Epidermal melanocyte (primary cell): Measurements from ENCODE around the gene DPF3.
"Not testable (repeated sequence)": the region's sequence is repeated elsewhere in the genome, so short reads cannot be mapped to it uniquely, and the experiment has no call there.

Experiments used
- DNase-seq: peaks from one replicate; pipeline ENCODE4 v3.0.0; 2011; ENCODE audit warnings: low spot score; ENCODE audit not compliant: insufficient read length

DPF3 gene

DNA sequence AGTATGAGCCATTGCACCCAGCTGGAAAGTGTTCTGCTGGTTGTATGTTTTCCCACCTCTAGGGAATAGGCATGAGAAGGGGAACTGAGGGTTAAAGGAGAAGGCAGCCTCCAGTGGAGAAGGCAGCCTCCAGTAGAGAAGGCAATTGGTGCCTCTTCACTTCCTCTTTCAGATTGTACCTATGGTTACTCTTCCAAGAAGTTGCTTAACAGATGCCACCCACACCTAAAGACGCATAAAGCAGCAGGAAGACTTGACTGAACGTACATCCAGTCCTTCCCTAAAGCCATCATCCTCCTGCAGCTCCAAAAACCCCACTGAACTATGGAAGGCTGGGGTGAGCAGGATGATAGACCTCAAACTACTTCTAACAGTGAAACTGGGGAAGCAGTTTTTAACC lies 13.1 kb downstream of the DPF3 start:
- no peak for DNase-seq

DNA sequence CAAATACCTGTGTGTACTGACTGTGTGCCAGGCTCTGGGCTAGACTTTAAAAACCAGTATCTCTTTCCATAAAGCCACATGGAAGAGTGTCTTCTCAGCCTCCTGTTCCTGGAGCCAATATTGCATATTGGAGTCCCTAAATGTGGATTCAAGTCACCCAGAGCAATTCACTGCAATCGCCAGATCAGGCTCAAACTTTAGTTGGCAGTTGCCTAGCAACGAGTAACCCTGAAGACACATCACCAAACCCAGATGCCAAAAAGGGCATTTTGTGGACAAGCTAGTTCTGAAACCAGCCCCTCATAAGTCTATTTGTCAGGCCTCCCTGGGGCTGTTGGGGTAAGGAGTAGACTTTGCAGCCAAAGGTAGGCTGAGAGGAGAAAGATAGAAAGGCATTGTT lies 13.7 kb downstream of the DPF3 start:
- no peak for DNase-seq

DNA sequence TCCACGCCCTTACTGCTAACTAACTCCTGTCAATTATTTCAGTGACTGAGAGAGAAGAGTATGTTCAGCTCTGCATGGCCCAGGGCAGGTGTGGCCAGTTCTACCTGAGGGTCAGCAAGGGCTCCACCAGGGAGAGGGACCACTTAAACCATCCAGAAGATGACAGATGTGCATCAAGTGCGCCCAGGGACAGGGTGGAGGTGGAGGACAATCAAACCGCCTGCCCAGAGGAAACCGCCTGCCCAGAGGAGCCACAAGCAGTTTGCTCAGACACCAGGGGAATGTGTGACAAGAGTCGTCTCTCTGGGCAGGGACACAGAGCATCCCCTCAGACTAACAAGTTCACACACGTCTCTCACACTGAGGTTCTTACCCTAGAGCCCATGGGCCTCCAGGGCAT lies 14.5 kb downstream of the DPF3 start:
- DNase-seq, result no peak

DNA sequence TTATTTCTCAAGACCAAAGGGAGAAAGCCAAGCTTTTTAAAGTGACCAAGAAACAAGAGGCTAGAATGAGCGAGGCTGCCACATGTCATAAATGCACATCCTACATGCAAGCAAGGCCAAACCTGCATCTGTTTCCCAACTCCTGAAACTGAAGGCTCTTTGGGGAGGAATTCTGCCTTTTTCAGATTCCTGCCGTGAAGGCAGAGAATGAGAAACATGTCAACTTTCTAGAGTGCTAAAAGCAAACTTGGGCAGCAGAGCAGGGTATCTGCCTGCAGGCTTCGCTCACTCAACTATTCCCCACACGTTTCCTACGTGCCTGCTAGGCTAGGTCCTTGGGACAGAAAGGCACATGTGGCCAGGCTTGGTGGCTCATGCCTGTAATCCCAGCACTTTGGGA lies 15.2 kb downstream of the DPF3 start:
- no peak for DNase-seq

DNA sequence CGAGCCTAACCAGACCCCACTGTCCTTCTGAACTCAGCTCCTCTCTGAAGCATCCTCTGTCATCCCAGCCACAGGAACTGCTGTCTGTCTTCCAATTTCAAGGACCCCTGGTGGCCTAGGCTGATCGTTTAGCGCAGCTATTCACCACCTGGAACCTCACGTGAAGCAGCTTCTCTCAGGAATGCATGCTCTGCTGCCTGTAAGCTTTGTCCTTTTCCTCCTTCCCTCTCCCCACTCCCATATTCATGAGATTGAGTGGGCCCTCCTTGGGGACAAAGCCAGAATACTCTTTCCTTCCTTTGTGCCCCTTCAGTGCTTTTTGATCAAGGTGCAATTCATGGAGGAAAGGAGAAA lies 17.2 kb downstream of the DPF3 start:
- no peak for DNase-seq

DNA sequence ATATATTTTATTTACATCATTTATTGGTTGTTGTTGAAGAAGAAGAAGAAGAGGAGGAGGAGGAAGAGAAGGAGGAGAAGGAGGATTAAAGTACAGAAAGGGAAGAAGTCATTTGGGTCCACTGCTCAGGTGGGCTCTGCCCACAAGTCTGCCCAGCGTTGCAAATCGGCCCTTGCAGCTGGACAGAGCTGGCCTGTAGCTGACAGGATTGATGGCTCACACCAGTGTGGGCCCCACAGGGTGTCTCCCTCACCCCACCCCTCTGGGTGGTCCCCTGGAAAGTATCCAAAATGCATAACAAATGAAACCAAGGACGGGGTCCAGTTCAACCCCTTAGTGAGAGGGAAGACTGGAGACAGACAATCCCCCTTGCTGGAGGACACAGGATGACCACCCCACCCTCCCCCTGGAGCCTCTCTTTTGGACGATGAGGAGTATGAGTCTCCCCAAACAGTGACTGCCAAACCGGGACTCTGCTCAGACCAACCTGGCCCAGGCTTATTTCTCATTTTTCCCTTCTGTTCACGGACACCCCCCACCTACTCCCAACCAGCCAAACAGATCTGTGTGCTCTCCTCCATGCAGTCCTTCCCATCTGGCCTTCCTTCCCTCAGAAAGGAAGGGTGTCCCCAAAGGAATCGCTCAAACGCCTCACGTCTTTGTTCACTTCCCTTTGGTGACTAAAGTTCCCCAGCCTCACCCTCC lies 17.7 kb downstream of the DPF3 start:
- DNase-seq, result no peak

DNA sequence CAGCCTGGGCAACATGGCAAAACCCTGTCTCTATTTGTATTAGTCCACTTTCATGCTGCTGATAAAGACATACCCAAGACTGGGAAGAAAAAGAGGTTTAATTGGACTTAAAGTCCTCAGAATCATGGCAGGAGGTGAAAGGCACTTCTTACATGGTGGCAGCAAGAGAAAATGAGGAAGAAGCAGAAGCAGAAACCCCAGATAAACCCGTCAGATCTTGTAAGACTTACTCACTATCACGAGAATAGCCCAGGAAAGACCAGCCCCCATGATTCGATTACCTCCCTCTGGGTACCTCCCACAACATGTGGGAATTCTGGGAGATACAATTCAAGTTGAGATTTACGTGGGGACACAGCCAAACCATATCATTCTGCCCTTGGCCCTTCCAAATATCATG lies 23.0 kb downstream of the DPF3 start:
- DNase-seq, result not testable (repeated sequence)

DNA sequence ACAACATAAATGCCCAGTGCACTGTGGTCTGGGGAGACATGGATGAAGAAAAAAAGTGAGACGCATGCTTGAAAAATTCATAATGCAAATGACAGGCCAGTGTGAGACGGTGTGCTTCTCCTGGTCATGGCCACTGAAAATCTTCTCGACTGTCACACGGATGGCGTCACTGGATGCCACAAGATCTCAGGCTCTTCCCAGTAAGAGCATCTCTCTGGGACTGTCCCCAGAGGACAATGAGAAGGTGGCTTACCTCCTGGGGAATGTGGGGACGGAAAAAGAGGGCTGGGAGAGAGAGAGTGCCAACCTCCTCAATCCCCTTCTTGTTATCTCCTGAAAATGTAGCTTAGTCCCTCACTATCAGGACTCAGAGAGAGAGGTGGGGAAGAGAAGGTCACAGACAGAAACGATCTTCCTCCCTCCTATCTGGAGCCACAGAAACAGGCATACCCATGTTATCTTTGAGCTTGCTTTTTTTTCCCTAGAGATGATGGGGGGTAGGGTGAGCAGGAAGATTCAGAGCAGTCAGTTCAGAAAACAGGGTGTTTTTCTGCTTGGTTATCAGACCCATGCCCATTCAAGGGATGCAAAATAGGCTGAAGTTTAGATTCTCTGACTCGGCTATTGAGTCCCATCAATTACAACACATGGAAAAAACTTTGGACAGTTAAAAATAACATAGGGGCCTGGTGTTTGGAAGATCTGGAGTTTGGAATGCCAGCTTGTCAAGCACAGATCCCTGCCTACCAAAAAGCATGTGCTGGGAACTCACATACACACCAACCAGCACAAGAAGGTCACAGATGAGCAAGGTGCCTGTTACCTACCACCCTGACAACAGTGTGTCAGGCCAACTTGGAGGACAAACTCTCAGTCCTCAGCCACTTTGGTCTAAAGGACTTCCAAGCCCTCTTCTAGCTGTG lies 24.2 kb downstream of the DPF3 start:
- DNase-seq, result no peak

DNA sequence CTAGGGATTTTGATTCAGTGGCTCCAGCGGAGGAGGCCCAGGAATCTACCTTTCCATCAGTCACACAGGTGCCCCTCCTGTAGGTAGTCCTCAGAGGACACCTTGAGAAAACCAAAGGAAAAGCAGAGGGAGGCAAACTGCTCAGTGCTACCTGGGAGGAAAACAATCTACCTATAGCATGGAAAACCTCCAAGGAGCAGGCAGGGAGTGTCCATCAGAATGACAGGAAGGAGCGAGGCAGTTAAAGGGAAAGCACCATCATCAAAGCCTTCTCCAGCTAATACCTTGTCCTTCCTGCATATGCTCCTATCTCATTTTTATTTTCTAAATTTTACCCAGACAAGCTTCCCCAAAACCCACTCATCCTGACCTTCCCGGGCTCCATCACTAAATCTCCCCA lies 25.4 kb downstream of the DPF3 start:
- no peak for DNase-seq

DNA sequence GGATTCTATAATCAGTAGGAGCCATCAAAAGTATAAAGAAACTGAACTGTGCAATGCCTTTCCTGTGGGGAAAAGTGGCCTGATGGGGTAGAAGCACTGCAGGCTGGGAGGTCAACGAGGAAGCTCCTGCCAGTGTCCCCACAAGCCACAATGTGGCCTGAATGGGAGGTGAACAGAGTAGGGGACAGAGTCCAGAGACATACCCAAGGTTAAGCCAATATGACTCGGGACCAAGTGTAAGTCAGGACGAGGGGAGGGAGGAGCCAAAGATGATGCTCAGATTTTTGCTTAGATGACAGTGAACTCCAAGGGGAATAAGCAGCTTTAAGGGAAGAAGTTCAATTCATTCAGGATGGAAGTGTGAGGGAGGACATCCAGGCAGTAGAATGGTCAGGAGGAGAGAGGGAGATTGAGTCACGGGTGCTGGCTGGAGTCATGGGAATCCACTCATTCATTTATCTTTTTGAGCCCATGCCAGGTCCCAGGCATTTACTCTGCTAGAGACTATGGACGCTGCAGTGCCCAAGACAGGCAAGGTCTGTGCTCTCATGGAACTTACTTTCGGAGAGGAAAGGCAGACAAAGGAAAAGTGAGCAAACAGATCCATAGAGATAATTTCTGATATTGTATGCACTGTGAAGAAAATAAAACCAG lies 29.1 kb downstream of the DPF3 start:
- no peak for DNase-seq

DNA sequence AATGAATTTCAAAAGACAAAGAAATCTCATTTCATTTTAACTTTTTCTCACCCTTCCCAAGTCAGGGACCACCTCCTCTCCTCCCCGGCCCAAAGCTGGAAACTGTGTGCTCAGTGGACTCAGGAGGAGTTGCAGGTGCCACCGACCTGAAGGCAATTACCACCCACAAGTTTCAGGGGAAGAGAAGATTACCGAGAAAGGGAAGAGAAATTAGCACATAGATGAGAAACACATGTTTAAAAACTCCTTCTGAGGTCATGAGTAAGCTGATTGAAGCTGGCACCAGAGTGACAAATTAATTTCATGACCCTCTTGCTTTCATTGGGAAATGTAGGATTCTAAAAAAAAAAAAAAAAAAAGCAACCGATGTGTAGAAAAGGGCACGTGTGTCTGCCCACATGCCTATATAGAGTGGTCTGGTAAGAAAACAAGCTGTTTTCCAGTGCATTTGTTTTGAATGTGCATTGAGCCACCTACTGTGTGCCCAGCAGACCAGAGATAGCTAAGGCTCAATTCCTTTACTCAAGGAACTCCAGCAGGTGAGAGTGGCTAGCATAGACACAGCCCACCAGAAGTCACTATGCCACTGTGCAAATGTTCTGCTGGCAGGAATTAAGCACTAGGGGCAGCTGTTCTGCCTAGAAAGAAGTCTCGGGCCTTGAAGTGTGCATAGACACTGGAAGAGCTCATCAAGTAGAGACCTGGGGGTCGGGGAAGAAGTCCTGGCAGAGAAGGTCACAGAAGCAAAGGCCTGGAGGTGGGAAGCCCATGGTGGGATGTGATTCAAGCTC lies 30.5 kb downstream of the DPF3 start:
- DNase-seq, result no peak

DNA sequence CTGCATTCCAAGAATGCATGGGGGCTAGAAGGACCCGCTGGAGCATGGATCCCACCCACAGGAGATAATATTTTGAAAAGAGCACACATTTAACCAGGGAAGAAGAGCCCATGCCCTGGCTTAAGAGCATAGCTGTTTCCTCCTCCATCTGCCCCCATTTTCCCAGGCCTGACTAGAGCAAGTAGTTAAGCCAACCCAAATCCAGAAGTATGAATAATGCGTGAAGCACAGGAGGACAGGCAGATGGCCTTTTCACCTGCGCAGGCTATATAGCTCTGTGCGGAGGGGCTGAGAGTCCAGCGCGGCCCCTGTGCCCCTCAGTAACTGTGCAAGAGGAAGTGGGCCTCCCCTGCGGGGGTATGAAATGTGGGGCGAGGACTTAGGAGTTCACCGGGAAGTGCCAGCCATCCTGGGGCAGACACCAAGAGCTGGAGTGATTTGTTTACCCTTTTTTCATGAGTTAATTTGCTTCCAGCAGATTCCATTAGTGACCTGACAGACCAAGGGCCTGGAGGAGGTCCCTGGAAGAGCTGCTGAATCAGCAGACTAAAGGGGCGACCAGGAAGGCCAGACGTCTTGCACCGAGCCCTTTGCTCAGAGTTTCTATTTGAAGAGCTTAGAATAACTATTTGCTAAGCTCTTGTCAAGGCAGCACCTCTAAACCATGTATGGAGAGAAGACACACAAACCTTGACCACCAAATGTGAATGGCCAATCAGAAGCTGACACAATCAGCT lies 37.2 kb downstream of the DPF3 start:
- DNase-seq, result no peak

DNA sequence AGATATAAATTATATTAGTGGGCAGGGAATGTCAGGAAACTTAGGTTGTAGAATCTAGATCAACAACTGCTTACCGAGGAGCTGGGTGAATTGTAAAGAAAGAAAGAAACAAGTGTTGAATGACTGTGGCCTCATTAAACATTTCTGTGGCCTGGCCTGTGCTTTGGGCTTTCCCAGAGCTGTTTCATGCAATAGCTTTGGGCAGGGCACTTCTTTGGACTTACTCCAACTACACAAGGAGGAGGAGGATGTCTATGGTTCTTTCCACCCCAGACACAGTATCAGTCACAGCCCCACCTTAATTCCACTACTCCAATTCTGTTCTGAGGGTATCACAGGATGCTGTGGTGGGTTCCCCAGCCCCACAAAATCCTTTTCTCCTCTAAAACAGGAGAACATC lies 38.0 kb downstream of the DPF3 start:
- DNase-seq, result no peak

DNA sequence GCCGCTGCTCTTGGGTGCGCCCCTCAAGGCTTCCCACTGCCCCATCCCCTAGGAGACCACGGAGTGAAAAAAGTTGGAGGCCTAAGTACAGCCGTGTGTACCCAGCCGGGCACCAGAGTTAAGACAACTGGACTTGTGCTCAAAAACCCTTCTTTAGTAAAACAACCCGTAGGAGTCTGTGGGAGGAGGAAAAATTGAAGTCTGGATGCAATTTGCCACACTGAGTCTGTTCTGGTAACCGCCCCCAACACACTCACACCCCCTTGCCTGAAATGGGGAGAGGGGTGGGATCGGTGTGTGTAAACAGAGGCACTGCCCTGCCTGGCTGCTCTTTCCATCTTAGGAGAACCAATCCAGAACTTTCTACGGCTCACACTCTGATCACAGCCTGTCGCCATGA lies 41.7 kb downstream of the DPF3 start:
- no peak for DNase-seq

DNA sequence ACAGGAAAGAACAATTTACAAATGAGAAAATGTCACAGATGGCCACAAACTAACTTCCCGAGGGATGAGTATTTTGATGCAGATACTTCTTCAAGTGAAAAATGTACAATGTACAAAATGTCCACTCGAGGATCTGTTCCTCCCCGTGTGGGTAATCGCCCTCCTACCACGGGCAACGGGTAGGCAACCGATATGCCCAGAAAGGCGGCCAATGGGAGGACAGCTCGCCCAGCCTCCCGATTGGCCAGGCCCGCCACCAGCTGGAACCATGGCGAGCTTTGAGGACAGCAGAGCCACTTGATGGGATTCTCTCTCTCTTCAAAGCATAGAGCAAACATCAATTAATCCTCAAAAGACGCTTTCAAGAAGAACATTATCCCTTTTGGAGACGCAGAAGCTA lies 42.3 kb downstream of the DPF3 start:
- no peak for DNase-seq

DNA sequence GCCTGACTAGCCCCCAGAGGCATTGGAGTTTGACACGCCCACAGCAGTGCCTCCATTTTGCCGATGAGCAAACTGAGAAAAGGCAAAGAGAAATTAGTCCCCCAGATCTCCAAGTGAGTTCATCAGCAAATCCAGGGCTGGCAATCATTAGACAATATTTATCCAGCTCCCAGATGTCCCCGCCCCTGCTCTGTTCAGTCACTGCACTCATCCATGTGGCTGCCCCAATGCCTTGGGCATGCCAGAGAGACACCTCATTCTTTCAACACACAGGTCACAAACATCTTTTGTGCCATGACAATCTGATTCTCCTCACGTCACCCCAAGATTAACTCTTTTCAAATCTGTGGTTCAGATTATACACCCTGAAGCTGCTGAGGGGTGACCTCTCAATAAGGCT lies 43.5 kb downstream of the DPF3 start:
- DNase-seq, result no peak

DNA sequence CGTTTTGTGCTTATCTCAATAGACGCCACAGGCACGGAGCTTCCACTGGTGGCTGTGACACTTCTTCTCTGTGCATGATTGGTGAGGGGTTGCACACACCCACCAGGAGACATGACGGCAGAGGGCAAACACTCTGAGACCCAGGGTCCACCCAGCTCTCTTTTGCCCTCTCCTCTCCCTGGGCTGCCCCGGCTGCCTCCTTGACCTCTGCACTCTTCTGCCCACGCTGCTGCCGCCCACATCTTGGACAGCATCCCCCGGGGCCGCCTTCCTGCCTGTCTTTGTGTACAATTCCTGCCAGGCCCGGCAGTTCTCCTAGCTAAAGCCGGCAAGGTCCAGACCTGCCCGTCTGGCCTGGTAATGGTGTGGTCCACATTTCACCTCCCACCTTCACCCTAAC lies 44.7 kb downstream of the DPF3 start:
- no peak for DNase-seq

DNA sequence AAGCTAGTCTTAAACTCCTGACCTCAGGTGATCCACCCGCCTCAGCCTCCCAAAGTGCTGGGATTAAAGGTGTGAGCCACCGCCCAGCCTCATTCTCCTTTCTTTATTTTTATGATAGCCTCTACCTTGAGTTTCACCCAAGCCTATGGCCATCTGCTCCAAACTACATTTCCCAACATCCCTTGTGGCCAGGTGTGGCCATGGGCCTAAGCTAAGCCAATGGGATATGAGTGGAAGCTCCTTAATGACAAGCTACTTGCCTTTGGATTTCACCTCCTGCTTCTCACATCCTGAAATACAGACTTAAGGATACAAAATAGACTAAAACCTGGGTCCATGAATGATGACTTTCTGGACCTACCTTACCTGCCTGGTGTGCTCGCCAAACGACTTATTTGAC lies 46.2 kb downstream of the DPF3 start:
- no peak for DNase-seq

DNA sequence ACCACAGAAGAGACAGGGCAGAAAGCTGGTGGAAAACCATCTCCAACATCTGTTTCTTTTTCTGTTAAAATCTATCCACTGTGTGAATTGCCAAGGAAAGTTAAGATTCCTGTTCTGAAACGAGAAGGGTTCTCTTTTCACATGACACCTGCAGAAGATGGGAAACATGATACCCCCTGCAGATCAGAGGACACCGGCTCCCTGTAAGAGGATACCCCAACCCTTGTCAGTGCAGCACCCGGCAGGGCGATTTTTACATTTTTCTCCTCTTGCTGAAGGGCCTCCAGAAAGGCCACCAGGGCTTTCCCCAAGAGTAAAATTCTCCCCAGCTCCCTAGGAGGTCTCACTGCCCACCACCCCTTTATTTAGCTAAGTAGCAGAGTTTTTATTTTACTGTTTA lies 48.2 kb downstream of the DPF3 start:
- DNase-seq, result no peak

DNA sequence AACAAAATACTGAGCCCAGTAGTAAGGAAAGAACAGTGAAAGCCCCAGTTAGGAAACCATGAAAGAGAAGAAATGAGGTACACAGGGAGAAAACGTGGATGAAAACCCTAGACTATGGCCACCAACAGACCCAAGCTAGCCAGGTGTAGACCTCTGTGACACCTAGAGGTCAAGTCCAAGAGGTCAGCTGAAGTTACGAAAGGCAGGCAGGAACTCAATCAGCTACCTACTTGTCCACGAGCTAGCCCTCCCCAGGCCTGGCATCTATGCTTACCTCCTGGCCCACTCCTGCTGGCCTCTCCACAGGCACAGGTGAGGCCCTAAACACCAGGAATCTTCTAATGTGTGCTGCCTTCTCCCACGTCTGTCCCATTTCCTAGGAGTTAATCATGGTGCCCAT lies 48.7 kb downstream of the DPF3 start:
- DNase-seq, result no peak

DNA sequence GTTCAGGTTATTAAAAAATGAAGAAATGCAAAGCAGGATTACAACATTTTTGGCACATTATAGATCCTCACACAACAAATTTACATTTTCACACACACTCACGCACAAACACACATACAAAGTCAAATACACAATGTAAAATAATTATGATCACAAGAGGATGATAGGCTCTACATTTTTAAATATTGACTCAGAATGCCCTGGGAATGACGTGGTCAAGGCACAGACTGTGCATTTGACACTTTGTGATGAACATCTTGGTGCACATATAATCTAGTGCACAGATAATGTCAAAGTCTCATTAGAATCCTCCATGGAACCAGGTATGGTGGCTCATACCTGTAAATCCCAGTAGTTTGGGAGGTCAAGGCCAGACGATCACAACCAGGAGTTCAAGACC lies 49.4 kb downstream of the DPF3 start:
- DNase-seq, result no peak
